ENCODE results near the gene CC2D2B. TPM values are rescaled to one million over a fixed set of nuclear protein-coding genes. Genes with fewer than 3 reads are reported as not detected.

The CC2D2B gene
- total RNA-seq, 4 donors from 2014 or later = 1.1 to 30.5 (median 2.0) TPM

- Histone ChIP-seq H3K9me3 (no peaks in the 10 kb centered on the region), H3K36me3 (no peaks in the 10 kb centered on the region), H3K27me3 (no peaks in the 10 kb centered on the region), H3K4me3 (no peak overlapping the region), H3K4me1 (peaks cover 0 to 5% (median 0%) of the 10 kb centered on the region in 4 donors), H3K27ac (no peak overlapping the region)
- no peak for DNase-seq
- no peak for TF ChIP-seq POLR2A (IDR thresholded peaks at IDR 0.05)
- TF ChIP-seq, protein P1, sequence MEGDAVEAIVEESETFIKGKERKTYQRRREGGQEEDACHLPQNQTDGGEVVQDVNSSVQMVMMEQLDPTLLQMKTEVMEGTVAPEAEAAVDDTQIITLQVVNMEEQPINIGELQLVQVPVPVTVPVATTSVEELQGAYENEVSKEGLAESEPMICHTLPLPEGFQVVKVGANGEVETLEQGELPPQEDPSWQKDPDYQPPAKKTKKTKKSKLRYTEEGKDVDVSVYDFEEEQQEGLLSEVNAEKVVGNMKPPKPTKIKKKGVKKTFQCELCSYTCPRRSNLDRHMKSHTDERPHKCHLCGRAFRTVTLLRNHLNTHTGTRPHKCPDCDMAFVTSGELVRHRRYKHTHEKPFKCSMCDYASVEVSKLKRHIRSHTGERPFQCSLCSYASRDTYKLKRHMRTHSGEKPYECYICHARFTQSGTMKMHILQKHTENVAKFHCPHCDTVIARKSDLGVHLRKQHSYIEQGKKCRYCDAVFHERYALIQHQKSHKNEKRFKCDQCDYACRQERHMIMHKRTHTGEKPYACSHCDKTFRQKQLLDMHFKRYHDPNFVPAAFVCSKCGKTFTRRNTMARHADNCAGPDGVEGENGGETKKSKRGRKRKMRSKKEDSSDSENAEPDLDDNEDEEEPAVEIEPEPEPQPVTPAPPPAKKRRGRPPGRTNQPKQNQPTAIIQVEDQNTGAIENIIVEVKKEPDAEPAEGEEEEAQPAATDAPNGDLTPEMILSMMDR (IDR thresholded peaks at IDR 0.05) = no peak
Measured at GRCh38 chr10:96038476-96039387, 131.0 kb downstream of the CC2D2B start.

DNA sequence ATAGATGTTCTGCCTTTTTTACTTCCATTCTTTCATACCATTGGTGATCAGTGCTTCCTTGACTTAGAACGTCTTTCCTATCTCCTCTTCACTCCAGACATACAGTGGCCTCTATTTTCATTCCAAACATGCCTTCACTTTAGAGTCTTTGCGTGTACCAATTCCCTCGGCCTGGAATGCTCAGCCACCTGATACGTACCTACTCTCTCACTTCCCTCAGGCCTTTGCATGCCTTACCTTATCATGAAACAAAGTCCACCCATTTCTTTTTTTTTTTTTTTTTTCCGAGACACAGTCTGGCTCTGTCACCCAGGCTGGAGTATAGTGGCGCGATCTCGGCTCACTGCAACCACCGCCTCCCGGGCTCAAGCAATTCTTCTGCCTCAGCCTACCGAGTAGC, 133.4 kb downstream of the CC2D2B start:
- H3K4me1 ChIP-seq = peaks cover 0 to 17% (median 3%) of the 10 kb centered on the region in 4 donors
- no peak for TF ChIP-seq POLR2A (IDR thresholded peaks at IDR 0.05)
- TF ChIP-seq, protein P1 (IDR thresholded peaks at IDR 0.05) = no peak
- no peak overlapping the region for H3K4me3 ChIP-seq
- no peaks in the 10 kb centered on the region for H3K9me3 ChIP-seq
- H3K27ac ChIP-seq = no peak overlapping the region
- no peaks in the 10 kb centered on the region for H3K36me3 ChIP-seq
- no peaks in the 10 kb centered on the region for H3K27me3 ChIP-seq
- no peak for DNase-seq

- TF ChIP-seq, protein P1 (IDR thresholded peaks at IDR 0.05) = peak in 2 of 6 experiments; percentile 28 to 35
- peak; percentile 62 to 84 for TF ChIP-seq POLR2A (IDR thresholded peaks at IDR 0.05)
- peaks cover 0 to 18% (median 3%) of the 10 kb centered on the region in 4 donors for H3K4me1 ChIP-seq
- no peaks in the 10 kb centered on the region for H3K27me3 ChIP-seq
- peak; percentile 86 to 95 (median 92) for DNase-seq
- H3K36me3 ChIP-seq = no peaks in the 10 kb centered on the region
- H3K27ac ChIP-seq = peak within 1 kb of the TSS; percentile 78 to 89 (median 85)
- no peaks in the 10 kb centered on the region for H3K9me3 ChIP-seq
- peak within 1 kb of the TSS; percentile 70 to 90 (median 88) for H3K4me3 ChIP-seq
Measured at GRCh38 chr10:96043033-96043892, 135.5 kb downstream of the CC2D2B start, which contains the start of gene CCNJ. TSS of gene CCNJ (plus strand) at chr10:96043583. CDS start at chr10:96044394, 811 bp downstream.

- peak; percentile 32 to 75 (median 64) for DNase-seq
- H3K4me3 ChIP-seq = peak overlapping the region; percentile 70 to 90 (median 88)
- no peaks in the 10 kb centered on the region for H3K9me3 ChIP-seq
- TF ChIP-seq, protein P1 (IDR thresholded peaks at IDR 0.05) = no peak
- TF ChIP-seq POLR2A (IDR thresholded peaks at IDR 0.05) = no peak
- no peaks in the 10 kb centered on the region for H3K36me3 ChIP-seq
- H3K27me3 ChIP-seq = no peaks in the 10 kb centered on the region
- H3K27ac ChIP-seq = peak overlapping the region; percentile 78 to 89 (median 85)
- H3K4me1 ChIP-seq = peaks cover 0 to 18% (median 3%) of the 10 kb centered on the region in 4 donors
Measured at GRCh38 chr10:96043893-96044715, 136.3 kb downstream of the CC2D2B start.
